OCI-M1 (cell line): ENCODE measurements around the gene ACIN1.

Source experiments
- DNase-seq: peaks from one replicate; lab custom pipeline; 2025; lab: John Stamatoyannopoulos, UW

Gene ACIN1

DNA sequence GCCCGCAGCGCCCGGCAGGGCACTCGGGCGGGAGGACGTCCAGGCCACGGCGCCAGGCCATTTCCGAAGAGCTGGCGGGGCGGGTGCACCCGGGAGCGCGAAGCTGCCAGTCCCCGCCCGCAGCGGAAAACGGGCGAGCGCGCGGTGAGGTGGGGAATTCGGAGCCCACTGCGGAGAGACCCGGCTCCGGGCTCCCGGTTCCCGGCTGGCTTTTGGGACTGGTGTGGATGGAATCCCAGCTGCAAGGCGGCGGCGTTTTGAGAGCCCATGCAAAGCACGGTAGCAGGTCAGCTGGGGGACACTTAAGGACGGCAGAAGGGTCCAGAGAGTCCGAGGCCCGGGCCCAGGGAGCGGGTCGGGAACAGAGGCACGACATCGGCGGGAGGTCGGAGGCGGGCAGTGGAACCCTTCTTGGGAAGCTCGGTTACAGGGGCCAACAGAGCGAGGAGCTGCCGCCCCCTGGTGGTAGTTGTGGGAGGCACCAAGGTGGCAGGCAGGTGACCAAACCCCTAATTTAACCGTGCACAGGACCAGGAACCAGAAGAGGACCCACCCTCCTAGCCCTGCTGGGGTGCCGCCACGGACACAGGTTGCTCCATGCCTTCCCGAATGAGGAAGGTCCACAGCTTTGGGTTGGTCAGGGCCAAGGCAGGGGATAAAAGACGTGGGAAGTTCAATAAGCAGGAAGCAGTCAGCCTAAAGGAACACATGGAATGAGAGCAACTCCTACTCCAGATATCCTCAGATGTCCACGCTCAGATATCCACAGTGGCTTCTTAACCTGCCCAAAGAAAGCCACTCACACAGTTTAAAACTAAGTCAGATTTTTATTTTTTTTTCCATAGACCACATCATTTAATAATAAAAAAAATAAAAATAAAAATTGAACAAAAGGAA, 36.9 kb downstream of the ACIN1 start:
- DNase-seq = no peak

DNA sequence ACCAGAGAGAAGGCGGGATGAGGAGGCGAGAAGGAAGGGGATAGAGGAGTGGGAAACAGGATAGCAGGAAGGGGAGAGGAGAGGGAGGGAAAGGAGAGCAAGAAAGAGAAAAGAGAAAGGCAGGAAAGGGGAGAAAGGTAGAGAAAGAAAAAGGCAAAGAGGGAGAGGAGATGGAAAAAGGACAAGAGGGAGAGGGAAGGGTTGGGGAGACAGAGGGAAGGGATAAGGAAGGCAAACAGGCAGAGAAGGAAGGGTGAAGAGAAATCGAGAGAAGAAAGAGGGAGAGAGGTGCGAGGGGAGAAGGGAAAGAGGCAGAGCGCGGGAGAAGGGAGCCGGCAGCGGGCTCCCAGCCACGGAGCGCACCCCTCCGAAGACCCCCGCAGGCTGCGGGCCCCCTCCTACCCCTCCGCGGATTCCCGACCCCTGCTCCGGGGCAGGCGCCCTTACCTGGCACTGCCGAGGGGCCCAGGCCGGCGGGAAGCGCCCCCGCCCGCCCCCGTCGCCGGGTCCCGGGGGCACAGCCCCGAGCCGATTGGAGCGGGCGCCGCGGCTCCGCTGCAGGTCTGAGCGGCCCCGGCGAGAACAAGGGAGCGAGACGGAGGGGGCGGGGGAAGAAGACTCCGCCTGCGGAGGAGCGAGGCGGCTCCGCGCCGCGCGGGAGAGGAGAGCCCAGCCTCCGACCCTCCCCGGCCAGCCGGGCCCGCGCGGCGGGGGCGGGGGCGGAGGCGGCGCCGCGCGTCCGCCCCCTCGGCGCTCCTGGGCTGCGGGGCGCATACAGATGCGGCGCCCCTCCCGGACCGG, 37.8 kb downstream of the ACIN1 start, which contains the start of gene CDH24:
Gene CDH24, minus strand, starts transcription at position 565 of the 801 bp plus-strand sequence. CDS start 1,787 bp downstream, outside the sequence.
- DNase-seq = no peak

DNA sequence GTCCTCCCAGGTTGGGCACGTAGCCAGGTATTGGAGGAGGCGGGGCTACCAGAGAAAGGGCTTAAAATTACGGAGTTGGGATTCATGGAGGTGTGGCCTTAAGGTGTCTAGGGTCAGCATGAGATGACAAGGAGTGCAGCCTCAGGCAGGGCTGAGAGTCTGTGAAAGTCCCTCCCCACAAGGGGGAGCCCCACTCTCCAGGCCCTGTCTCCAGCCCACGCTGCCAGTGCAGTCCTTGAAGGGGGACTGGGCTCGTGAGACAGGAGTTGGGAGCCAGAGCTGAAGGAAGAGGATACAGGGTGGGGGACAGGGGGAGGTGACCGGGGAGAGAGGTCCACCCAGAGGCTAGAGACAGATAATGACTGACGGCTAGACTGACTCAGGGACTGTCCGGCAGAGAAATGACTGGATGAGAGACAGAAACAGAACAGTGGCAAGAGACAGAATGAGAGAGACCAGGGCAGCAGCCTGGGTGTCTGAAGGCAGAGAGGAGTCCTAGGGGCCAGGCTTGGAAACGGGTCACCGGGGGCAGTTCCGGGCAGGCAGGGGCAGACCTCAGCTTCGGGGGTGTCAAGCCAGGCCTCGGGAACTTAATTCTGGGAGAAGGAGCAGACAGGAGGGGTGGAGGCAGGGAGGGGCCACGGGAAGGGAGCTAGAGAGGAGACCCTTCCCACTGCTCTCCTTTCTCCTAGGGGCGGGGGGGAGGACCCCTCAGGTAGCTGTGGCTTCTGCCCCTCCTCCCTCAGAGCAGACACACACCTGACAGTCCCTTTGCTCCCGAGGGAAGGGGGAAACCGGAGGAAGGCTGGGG, 38.6 kb downstream of the ACIN1 start:
- no peak for DNase-seq

DNA sequence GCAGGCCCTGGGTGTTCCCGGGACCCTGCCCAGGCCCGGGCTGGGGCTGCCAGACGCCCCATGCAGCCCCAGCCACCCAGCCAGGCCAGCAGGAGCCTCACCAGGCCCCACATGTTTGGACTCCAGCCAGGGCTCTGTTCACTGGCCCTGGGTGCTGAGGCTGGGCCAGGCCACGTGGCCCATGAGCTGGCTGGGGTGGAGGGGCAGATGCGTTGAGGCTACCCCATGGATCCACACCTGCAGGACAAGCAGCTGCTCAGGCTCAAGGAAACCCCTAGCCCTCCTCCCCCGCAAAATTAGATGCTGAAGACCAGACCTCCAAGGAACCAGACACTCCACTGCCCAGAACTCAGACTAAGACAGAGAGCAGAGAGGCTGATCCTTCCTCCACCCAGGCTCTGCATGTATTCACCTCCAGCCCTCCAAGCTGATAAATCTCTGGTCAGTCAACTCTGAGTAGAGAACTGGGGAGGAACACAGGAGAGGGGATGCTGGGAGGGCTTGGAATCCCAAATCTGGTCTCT, 39.3 kb downstream of the ACIN1 start:
- no peak for DNase-seq

DNA sequence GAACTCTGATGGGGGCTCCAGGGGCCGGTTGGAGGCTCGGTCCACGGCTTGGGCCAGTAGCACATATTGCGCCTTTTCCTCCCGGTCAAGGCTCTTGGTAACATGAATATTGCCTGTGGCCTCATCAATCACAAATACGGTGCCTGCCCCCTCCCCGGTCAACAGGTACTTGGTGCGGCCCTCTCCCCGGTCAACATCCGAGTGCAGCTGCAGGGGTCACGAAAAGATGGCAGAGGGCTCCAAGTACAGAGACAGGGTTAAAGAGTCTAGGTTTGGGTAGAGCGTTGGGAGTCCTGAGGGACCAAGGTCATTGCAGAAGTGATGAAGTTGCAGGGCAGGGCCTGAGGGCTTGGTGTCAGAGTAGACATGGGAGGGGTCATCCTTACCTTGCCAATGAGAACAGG, 39.8 kb downstream of the ACIN1 start:
- no peak for DNase-seq

DNA sequence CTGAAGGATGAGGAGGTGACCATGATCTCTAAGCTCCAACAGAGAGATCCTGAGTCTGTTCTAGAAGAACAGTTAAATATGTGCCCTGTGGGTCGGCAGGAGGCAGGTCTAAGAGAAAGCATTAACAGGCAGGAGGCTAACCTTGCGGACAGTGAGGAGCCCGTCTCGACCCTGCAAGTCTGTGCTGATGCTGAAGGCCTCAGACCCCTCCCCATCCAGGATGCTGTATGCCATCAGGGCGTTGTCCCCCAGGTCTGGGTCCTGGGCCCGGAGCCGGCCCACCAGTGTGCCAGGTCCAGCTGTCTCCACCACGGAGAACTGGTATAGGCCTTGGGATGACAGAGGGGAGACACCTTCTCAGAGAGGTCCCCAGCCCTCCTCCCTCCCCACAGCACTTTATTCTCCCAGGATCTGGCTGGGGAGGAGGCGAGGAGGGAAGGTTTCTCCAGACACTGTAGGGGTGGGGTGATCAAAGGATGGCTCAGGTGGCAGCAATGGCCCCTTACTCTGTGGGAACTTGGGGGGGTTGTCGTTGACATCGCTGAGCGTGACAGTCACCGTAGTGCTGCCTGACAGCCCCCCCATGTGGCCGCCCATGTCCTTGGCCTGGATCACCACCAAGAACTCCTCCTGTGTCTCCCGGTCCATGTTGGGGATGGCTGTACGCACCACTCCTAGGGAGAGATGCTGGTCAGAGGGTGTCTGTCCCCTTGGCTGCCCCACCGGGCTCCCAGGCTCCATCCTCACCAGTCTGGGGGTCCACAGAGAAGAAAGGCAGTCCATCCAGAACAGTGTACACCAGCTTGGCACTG, 40.7 kb downstream of the ACIN1 start:
- no peak for DNase-seq

DNA sequence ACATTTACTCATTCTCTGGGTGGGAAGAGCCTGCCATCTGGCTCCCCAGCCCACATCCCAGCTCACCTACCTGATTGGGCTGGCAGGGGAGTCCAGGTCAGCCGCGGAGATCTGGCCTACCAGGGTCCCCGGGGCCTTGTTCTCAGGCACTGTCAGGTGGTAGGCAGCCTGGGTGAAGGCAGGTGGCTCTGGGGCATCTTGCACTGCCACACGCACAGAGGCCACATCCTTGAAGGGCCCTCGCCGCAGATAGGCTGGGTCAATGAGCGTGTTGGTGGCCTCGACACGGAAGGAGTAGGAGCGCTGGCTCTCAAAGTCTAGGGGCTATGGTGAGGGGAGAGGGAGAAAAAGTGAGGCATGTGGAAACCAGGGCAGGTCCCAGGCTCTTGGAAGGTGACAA, 41.5 kb downstream of the ACIN1 start:
- no peak for DNase-seq

DNA sequence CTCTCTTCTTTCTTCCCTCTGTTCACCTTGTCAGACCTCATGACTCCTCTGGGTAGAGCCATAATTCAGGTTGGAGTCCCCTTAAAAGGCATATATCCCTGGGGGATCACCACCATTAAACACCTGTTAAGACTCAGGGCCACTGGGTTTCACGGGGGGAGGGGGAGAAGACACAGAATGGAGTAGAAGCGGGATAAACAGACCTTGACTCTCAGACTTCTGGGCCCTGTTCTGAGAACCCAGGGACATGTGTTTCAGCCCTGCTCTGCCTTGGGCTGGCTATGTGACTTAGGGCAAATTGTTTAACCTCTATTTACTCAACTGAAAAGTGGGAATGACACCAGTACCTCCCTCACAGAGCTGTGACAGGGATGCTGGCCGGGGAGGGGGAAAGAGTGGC, 42.3 kb downstream of the ACIN1 start:
- no peak for DNase-seq

DNA sequence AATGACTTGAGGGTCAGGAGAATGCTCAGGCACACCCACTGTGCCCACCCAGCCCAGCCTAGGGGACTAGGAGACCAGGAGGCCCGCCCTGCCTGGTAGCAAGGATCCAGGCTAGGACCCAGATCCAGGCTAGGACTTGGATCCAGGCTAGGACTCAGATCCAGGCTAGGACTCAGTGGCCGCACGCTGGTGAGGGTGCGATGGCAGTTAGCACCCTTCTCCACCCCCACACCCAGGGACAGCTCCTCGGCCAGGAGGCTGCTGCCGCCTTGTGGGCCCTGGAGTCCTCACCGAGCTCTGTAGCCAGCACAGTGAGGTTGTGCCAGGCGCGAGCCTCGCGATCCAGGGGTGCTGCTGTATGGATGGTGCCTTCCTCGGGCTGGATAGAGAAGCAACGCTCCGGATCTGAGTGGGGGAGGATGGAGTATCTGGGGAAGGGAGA, 42.7 kb downstream of the ACIN1 start:
- no peak for DNase-seq

DNA sequence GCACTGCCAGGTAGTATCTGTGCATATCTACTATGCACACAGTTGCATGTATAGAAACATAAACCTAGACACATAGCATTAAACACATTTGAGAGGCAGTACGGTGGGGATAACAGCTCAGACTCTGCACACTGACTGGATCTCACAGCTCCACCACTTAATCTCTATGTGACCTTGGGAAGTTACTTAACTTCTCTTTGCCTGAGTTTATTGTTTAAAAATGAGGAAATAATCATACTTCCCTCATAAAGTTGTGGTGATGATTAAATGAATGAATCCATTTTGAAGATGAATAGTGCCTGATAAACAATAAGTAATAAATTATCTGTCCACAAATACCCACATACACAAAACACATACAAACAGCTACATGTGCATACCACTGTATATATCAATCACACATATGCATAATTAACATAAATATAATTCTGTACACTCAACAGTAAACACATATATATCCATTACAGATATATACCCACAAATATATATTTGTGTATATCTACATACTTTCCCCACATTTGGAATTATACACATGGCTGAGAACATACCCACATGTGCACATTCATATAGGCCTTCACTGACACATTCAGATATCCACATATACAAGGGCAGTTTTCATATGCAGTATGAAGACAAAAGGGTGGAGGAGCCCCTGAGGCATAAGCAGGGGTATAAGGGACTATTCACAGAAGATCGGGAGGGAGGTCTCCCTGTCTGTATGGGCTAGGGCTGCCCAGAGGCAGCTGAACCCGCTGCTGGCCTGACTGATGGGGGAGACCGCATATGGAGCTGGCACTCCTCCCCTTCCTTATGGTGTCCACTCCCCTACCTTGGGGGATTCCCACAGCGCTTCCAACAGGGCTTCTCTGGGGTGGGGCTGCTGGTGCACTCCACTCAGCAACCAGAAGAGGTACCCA, 43.5 kb downstream of the ACIN1 start:
- no peak for DNase-seq

DNA sequence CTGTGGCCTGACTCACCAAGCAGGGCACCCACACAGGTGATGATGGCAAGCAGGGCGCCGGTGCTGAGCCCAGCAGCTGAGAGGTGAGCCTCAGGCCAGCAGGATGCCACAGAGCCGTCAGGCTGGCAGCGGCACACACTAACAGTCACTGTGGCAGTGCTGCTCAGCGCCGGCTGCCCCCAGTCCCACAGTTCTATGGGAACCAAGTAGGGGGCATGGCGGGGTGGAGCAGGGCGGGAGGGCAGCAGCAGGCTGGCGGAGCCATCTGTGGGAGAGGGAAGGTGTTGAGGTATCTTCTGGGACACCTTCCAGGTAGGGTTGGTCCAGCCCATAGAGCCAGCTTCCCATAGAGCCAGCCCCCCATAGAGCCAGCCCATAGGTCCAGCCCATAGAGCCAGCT, 45.9 kb downstream of the ACIN1 start:
- no peak for DNase-seq

DNA sequence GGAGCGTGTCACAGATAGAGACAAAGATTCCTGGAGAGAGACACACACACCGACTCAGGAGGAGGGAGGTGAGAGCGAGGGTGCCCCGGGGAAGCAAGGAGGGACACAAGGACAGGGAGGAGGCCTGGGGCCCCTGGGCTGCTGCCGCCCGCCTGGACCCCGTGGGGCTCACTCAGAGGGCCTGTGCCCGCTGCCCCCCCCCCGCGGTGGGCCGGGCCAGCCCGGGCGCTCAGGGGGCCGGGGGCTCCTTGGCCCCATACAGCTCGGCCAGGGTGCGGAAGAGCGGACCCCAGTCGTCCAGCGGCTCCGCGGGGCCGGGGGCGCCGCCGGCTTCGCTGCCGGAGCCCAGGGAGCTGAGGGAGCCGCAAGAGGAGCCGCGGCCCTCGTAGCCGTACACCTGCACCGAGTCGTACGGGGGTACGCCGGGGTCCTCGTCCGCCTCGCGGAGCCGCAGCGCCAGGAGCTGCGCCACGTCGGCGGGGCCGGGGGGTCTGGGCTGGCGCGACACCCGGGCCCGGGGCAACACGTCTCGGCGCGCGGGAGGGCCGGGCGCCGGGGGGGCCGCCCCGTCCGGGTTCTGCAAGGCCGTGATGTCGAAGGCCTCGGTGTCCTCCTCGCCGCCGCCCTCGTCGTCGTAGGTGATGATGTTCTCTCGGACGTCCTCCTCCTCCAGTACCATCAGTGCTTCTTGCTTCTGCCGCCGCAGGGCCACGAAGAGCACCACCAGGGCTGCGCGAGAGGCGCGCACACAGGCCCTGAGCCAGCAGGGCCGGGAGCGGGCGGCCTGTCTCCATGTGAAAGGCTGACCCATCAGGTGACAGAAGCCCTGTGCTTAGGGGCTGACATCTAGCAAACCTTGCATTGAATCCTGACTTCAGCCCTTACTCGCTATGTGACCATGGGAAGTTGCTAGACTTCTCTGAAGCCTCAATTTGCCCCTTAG, 46.9 kb downstream of the ACIN1 start:
- DNase-seq = no peak

DNA sequence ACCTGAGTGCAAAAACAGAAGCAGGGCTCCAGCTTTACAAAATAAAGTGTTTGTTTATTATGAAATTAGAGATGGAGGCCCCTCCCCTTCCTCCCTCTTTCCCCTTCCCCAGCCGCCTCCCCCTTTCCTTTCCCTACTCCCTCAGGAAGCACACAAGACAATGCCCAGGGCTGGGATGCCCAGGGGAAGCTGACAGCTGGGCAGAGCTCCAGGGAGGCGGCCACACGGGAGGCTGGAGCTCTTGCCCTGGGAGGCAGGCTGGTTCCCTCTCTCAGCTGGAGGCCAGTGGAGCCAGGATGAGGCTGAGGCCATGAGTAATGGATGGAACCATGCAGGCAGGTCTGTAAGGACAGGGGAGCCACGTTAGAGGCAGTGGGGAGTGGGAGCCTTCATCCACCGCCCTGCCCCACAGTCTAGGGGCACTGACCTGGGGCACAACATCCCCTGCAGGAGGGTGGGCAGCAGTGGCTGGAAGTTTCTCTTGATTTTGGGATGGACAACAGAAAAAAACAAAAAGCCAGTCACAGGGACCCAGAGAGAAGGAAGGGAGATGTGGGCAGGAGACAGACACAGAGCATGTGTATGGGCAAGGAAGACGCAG, 47.8 kb downstream of the ACIN1 start:
- no peak for DNase-seq

DNA sequence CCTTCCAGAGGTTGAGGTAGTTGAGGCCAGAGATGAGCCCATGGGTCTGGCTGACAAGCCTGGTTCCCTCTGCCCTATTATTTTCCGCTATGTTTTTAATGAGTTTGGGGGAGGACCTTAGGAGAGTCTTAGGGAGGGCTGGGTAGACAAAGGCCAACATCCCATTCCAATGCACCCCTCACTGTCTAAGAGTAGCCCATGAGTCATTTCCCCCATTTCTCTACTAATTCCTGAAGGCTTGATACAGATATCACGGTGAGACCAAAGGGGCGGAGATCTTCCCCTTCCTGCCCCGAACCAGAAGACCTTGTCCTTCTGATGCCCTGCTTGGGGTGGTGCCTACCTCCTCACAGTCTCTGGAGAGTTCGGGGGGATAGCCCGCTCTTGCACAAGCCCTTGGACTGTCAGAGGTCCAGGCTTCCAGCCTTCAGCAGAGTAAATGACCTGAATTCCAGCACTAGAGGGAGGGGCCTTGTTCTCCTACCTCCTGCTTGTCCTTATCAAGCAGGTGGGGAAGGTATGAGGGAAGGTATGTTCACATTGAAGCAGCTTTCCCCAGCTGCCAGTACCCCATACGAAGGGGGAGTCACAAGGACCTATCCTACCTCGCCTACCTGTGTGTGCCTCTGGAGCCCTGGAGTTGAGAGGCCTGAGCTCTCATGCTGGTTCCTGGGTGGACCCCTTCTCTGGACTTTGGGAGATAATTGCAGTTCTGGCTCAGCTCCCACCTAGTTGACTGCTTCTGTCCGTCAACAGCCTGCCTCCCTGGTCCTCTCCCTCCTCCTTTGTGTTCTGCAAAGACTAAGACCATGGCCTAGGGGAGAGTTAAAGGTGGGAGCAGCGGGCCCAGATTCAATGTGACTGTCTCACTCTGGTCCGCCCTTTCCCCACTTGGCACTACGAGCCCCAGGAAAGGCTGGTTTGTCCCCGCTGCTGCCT, 49.2 kb downstream of the ACIN1 start:
- DNase-seq = no peak

DNA sequence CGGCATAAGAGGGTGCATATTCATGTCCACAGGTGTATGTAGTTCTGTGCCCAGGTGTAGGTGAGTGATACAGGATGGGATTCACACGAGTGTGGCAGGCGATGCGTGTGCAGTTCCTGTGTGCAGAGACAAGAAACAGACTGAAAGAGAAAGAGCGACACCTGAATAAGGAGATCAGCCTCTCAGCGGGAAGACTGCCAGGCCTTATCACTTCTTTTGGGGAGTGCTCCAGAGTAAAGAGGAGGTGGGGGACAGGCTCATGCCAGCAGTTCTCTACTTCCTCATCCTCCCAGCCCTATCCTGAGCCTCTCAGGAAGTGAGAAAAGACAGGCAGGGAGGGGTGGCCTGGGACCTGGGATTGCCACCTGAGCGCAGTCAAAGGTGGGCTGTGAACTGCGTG, 50.1 kb downstream of the ACIN1 start:
- DNase-seq = no peak

DNA sequence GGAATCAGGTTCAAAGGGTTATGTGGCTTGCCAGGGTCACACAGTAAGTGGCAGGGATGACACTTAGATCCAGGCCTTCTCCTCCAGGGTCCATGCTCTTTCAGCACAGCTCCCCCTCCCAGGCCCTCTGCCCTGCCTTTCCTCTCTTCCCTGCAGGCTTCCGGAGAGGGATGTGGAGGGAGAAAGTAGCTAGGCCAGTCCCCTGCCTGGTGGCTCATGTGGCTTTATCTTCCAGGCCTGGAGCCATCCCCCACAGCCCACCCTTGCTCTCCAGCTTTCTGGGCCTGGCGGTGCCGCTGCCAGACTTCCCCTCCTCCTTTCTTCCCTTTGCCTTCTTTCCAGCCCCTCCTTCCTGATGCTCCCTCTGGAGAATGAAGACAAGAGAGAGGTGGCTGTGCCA, 51.2 kb downstream of the ACIN1 start:
- DNase-seq = no peak

DNA sequence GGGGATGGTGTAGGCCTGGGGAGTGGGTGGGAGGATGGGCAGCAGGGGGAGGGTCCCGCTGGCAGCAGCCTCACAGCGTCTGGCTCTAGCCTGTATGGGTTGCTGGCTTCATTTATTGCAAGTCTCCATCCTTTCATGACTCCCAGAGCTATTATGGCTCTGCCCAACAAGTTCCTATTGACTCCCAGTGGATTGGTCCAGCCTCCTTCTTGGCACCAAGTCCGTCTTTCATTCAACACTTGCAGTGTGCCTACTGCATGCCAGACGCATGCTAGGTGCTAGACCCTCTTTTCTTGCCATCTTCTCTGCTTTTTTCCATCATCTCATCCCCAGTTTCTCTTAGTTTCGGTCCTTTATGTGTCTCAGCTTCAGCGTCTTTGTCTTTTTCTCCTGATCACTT, 51.8 kb downstream of the ACIN1 start:
- no peak for DNase-seq
